HepG2 (cell line): ENCODE data around the gene VGLL4. TPM values are rescaled to one million over a fixed set of nuclear protein-coding genes. Genes with fewer than 3 reads are reported as not detected.

Experiments
- ATAC-seq: fragments of 200-7000 bp; cut with Tn5 transposase; 3 replicates; pipeline ENCODE4 v1.9.1; 2020; ENCODE audit warnings: mild to moderate bottlenecking, moderate library complexity
- BruUV-seq: library from RNA; stranded (reverse); fragments of 400-500 nt; replicated peaks from 2 replicates; lab custom pipeline; 2021; lab: Mats Ljungman, UMichigan
- CTCF ChIA-PET: fragments of 300-600 bp; formaldehyde crosslinking; extraction: SDS; loops from one replicate; lab custom pipeline; 2021; ENCODE audit warnings: low total read pairs, inconsistent platforms, low intra/inter-chr PET ratio; lab: Yijun Ruan, JAX
- POLR2A ChIA-PET: fragments of 350-600 bp; sonication (Branson Sonifier 250); formaldehyde crosslinking; loops from one replicate; lab custom pipeline; 2020; ENCODE audit warnings: antibody characterized with exemption, inconsistent platforms; lab: Yijun Ruan, JAX
- DNase-seq: peaks from one replicate; pipeline ENCODE4 v3.0.0-alpha.2; 2015; ENCODE audit warnings: low spot score
- FAIRE-seq: peaks from 3 replicates; lab custom pipeline; 2011; peaks lifted over from hg19 to GRCh38; lab: Jason Lieb, UNC
- H2AFZ ChIP-seq: one replicate; pipeline ENCODE4 v1.6.1; 2011; ENCODE audit warnings: low read length, inconsistent platforms
- H3K27ac ChIP-seq: fragments of 300-600 bp; 3 replicates; pipeline ENCODE4 v1.8.0; 2011; ENCODE audit warnings: mixed run types, mild to moderate bottlenecking, mixed read lengths, low read length, inconsistent platforms; ENCODE audit not compliant: insufficient read depth; ENCODE audit errors: extremely low read length
- H3K27me3 ChIP-seq, 2 experiments: fragments of 200-600 bp in 1 of 2; 2 replicates in 1 of 2; 3 replicates in 1 of 2; pipeline versions ENCODE4 v1.6.0 to v1.8.0; 2011; ENCODE audit warnings: low read length in 2 of 2, mild to moderate bottlenecking in 2 of 2, moderate library complexity in 2 of 2, inconsistent platforms in 1 of 2; ENCODE audit not compliant: insufficient read depth in 2 of 2, control insufficient read depth in 1 of 2
- H3K36me3 ChIP-seq, 2 experiments: fragments of 200-600 bp in 1 of 2; replicated peaks in 1 of 2; 2 replicates in 1 of 2; 3 replicates in 1 of 2; pipeline versions ENCODE4 v1.5.1 to v1.8.0; 2011; ENCODE audit warnings: low read length in 2 of 2, inconsistent platforms in 1 of 2; ENCODE audit not compliant: insufficient read depth in 2 of 2, control insufficient read depth in 1 of 2
- H3K4me1 ChIP-seq: 2 replicates; pipeline ENCODE4 v1.5.1; 2012; ENCODE audit warnings: low read length, inconsistent platforms; ENCODE audit not compliant: insufficient read depth
- H3K4me2 ChIP-seq: 2 replicates; pipeline ENCODE4 v1.6.0; 2011; ENCODE audit warnings: low read depth, low read length, inconsistent platforms
- H3K4me3 ChIP-seq, 3 experiments: fragments of 200-600 bp in 1 of 3; sonication (generic), shearing (Covaris generic) in 1 of 3; replicated peaks in 1 of 3; 2 replicates each; pipeline ENCODE4 v1.5.1; 2011 to 2016; ENCODE audit warnings: low read length in 3 of 3, inconsistent platforms in 2 of 3, low read depth in 2 of 3, mild to moderate bottlenecking in 2 of 3, control low read depth in 1 of 3, mixed read lengths in 1 of 3; ENCODE audit not compliant: insufficient read depth in 1 of 3
- H3K79me2 ChIP-seq: one replicate; pipeline ENCODE4 v1.6.1; 2011; ENCODE audit warnings: low read length, inconsistent platforms; ENCODE audit not compliant: insufficient read depth
- H3K9ac ChIP-seq: 2 replicates; pipeline ENCODE4 v1.6.0; 2011; ENCODE audit warnings: mild to moderate bottlenecking, low read depth, low read length, inconsistent platforms; ENCODE audit not compliant: insufficient read depth
- H3K9me3 ChIP-seq: 2 replicates; pipeline ENCODE4 v1.5.1; 2012; ENCODE audit warnings: mild to moderate bottlenecking, low read length
- H4K20me1 ChIP-seq: 2 replicates; pipeline ENCODE4 v1.6.0; 2011; ENCODE audit warnings: inconsistent platforms, mild to moderate bottlenecking, low read length, moderate library complexity; ENCODE audit not compliant: insufficient read depth
- CHD2 ChIP-seq: IDR thresholded peaks from 2 replicates; pipeline ENCODE4 v1.6.1; 2011; ENCODE audit warnings: low read depth, low read length, improper control_type of control experiment
- GZF1 ChIP-seq: sonication (generic); formaldehyde crosslinking; IDR thresholded peaks from 2 replicates; pipeline ENCODE4 v1.5.1; 2020; ENCODE audit warnings: mild to moderate bottlenecking, missing genetic modification reagents
- IRX3 ChIP-seq: sonication (generic); formaldehyde crosslinking; IDR thresholded peaks from 2 replicates; pipeline ENCODE4 v1.8.1; 2023; ENCODE audit warnings: mild to moderate bottlenecking, low read depth, missing genetic modification reagents, borderline replicate concordance
- KAT7 ChIP-seq: IDR thresholded peaks from 2 replicates; pipeline ENCODE4 v1.6.1; 2018; ENCODE audit warnings: borderline replicate concordance, missing compliant biosample characterization
- MXD4 ChIP-seq: IDR thresholded peaks from 2 replicates; pipeline ENCODE4 v1.6.1; 2016; ENCODE audit warnings: mild to moderate bottlenecking, missing biosample characterization, missing genetic modification reagents
- TSC22D2 ChIP-seq: sonication (generic); formaldehyde crosslinking; IDR thresholded peaks from 2 replicates; pipeline ENCODE4 v1.5.1; 2020; ENCODE audit warnings: missing genetic modification reagents, mild to moderate bottlenecking, borderline replicate concordance
- ZNF282 ChIP-seq: fragments of 450-650 bp; IDR thresholded peaks from 2 replicates; pipeline ENCODE4 v1.6.1; 2018; ENCODE audit not compliant: partially characterized antibody
- ZNF589 ChIP-seq: sonication (generic); formaldehyde crosslinking; conservative IDR thresholded peaks from 2 replicates; pipeline ENCODE4 v1.8.0; 2022; ENCODE audit warnings: mild to moderate bottlenecking, moderate library complexity, missing genetic modification reagents
- ZNF7 ChIP-seq: IDR thresholded peaks from 2 replicates; pipeline ENCODE4 v1.6.1; 2016; ENCODE audit warnings: missing biosample characterization, missing genetic modification reagents
- WGBS: methylation state at CpG from one replicate; pipeline ENCODE4 v1.1.6; 2017; ENCODE audit warnings: low lambda C conversion rate; 5-methylcytosine and 5-hydroxymethylcytosine counted together
- in situ Hi-C: cut with HindIII; loops from 2 replicates; pipeline ENCODE4 v1.10.0; 2017; ENCODE audit warnings: low pct_unique_long_range_greater_than_20kb; ENCODE audit not compliant: extremely low pct_ligation_motif_present
- intact Hi-C: fragments of 100-400 bp; cut with micrococcal nuclease; formaldehyde crosslinking; loops from one replicate; pipeline ENCODE4 v1.10.0; 2022; ENCODE audit not compliant: unreplicated experiment
- polyA plus RNA-seq, 8 experiments: library from polyadenylated mRNA; depleted of rRNA in 3 of 8; stranded (reverse) in 7 of 8; unstranded in 1 of 8; fragments of >200 nt; fragmentation: Illumina TruSeq in 4 of 8; extraction: Trizol in 4 of 8; gene quantifications; 2 replicates each; pipeline versions ENCODE4 v1.2.1 to v1.2.3, GENCODE V29; 2011 to 2016; ENCODE audit warnings: low read depth in 4 of 8, missing spikeins in 1 of 8, mixed read lengths in 1 of 8; ENCODE audit not compliant: insufficient read depth in 1 of 8
- total RNA-seq, 5 experiments: library from RNA; depleted of rRNA; stranded (reverse); fragments of >200 nt; fragmentation: Illumina TruSeq; extraction: Trizol; gene quantifications; 2 replicates each; pipeline ENCODE4 v1.2.3, GENCODE V29; 2016; ENCODE audit warnings: low read depth in 1 of 5
- TF ChIP-seq, protein P1 (sequence below): sonication (generic); formaldehyde crosslinking; conservative IDR thresholded peaks from 2 replicates; pipeline ENCODE4 v1.4.0; 2020; ENCODE audit warnings: missing genetic modification reagents
- TF ChIP-seq, protein P2 (sequence below): sonication (generic); formaldehyde crosslinking; conservative IDR thresholded peaks from 2 replicates; pipeline ENCODE4 v1.8.1; 2023; ENCODE audit warnings: missing genetic modification reagents

Gene VGLL4
- total and polyA plus RNA-seq, 2 of the 13 experiments (the other 11 are each of a cell fraction or from before 2014, with no cell fraction given), result 23.2 to 39.0 TPM

DNA sequence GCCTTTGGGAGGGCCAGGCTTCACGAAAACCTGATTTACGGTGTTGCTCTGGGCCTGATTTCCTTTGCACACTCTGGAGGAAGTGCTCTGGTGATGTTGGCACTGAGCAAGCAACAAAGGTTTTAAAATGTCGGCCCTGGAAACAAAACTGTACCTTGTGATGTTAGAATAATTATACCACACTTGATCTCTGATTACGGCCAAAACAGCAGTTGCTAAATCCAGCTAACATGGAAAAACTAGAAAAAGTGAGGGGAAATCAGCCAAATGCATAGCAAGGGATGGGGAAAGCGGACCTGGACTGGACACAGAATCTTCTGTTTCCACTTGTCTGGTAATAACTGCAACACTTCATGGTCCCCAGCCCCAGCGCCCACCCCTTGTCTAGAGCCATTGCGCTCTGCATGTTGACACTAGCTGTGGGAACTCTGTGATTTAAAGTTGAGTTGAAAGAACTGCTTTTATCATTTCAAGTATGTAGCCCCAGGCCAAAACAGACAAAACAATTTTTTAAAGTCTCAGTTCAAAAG is 120.1 kb downstream of the VGLL4 start:
- CTCF ChIA-PET, result no interaction called here
- Histone ChIP-seq H3K4me2 (no peak overlapping the region), H3K4me3 (no peak overlapping the region), H3K4me1 (peaks cover 1% of the 10 kb centered on the region), H3K79me2 (no peaks in the 10 kb centered on the region), H4K20me1 (no peaks in the 10 kb centered on the region), H3K36me3 (no peaks in the 10 kb centered on the region), H3K9me3 (no peaks in the 10 kb centered on the region), H3K27ac (no peak overlapping the region), H2AFZ (no peak overlapping the region), H3K27me3 (no peaks in the 10 kb centered on the region), H3K9ac (no peak overlapping the region)
- POLR2A ChIA-PET, result no interaction called here
- in situ Hi-C loops, result no loop called here
- DNase-seq (no peak), FAIRE-seq (no peak), ATAC-seq (no peak)
- intact Hi-C loops, result no loop called here
- 96% methylated on average over 7 of the region's 7 CpGs for WGBS
- no peak for TF ChIP-seq ZNF589
- TF ChIP-seq, protein P1, sequence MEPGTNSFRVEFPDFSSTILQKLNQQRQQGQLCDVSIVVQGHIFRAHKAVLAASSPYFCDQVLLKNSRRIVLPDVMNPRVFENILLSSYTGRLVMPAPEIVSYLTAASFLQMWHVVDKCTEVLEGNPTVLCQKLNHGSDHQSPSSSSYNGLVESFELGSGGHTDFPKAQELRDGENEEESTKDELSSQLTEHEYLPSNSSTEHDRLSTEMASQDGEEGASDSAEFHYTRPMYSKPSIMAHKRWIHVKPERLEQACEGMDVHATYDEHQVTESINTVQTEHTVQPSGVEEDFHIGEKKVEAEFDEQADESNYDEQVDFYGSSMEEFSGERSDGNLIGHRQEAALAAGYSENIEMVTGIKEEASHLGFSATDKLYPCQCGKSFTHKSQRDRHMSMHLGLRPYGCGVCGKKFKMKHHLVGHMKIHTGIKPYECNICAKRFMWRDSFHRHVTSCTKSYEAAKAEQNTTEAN (CRISPR knock-in tag), result no peak
- no peak for TF ChIP-seq MXD4
- TF ChIP-seq CHD2, result no peak
- no peak for TF ChIP-seq TSC22D2
- TF ChIP-seq KAT7 (CRISPR knock-in tag), result no peak
- no peak for TF ChIP-seq ZNF7 (CRISPR knock-in tag)
- no peak for TF ChIP-seq ZNF282
- TF ChIP-seq IRX3 (CRISPR knock-in tag), result no peak
- TF ChIP-seq, protein P2, sequence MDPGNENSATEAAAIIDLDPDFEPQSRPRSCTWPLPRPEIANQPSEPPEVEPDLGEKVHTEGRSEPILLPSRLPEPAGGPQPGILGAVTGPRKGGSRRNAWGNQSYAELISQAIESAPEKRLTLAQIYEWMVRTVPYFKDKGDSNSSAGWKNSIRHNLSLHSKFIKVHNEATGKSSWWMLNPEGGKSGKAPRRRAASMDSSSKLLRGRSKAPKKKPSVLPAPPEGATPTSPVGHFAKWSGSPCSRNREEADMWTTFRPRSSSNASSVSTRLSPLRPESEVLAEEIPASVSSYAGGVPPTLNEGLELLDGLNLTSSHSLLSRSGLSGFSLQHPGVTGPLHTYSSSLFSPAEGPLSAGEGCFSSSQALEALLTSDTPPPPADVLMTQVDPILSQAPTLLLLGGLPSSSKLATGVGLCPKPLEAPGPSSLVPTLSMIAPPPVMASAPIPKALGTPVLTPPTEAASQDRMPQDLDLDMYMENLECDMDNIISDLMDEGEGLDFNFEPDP (CRISPR knock-in tag), result no peak
- no peak for TF ChIP-seq GZF1 (CRISPR knock-in tag)
- BruUV-seq, result no TSS peak
